DMS153 treated with DMSO at 0.1 percent for 48 hours (cell line): Measurements from ENCODE around the gene MAP2K7.
"Not testable (repeated sequence)": the region's sequence is repeated elsewhere in the genome, so short reads cannot be mapped to it uniquely, and the experiment has no call there.

Experiments
- DNase-seq: peaks from one replicate; lab custom pipeline; 2025; ENCODE audit not compliant: unreplicated experiment; lab: John Stamatoyannopoulos, UW

MAP2K7 gene

GRCh38 chr19:7959211-7959610 lies 55.5 kb downstream of the MAP2K7 start:
- no peak for DNase-seq

GRCh38 chr19:7961082-7961481 lies 57.4 kb downstream of the MAP2K7 start:
- DNase-seq = not testable (repeated sequence)

DNA sequence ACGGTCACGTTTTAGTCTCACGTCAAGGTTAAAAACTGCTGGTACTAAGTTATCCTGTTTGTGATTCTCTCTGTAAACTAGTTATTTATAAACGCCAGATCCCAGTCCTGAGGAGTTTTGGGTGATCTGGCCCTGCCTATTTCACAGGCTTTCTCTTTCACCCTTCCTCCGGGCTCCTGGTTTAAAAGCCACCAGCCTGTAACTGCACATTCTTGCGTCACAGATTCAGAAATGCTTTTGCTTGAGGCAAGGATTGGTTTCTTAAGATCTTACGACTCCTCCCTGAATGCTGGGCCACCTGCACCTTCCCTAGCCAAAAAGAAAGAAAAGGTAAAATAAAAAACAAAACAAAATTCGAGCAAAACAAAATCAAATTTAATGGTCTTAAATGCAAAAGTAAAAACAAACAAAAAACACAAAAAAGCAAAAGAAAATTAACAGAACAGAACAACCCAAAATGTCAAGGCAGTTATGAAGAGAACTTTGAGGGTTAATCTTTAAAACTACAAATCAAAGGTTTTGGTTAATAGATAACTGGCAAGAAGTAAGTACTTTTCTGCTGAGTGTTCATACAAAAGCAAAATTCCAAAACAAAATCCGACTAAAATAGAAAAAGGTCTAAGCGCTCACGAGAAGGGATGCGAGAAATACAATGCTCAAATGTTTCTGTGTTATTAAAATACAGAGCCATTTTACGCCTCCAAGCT lies 58.4 kb downstream of the MAP2K7 start:
- no peak for DNase-seq

- DNase-seq = no peak
Measured at GRCh38 chr19:7962644-7963268, 59.1 kb downstream of the MAP2K7 start.

GRCh38 chr19:7963566-7963965 lies 59.9 kb downstream of the MAP2K7 start:
- DNase-seq = no peak
